COLO668 (cell line): ENCODE measurements around the gene HYLS1.
"Not testable (repeated sequence)": the region's sequence is repeated elsewhere in the genome, so short reads cannot be mapped to it uniquely, and the experiment has no call there.

Experiments
- DNase-seq: peaks from one replicate; lab custom pipeline; 2025; ENCODE audit not compliant: unreplicated experiment; lab: John Stamatoyannopoulos, UW

HYLS1 gene

DNA sequence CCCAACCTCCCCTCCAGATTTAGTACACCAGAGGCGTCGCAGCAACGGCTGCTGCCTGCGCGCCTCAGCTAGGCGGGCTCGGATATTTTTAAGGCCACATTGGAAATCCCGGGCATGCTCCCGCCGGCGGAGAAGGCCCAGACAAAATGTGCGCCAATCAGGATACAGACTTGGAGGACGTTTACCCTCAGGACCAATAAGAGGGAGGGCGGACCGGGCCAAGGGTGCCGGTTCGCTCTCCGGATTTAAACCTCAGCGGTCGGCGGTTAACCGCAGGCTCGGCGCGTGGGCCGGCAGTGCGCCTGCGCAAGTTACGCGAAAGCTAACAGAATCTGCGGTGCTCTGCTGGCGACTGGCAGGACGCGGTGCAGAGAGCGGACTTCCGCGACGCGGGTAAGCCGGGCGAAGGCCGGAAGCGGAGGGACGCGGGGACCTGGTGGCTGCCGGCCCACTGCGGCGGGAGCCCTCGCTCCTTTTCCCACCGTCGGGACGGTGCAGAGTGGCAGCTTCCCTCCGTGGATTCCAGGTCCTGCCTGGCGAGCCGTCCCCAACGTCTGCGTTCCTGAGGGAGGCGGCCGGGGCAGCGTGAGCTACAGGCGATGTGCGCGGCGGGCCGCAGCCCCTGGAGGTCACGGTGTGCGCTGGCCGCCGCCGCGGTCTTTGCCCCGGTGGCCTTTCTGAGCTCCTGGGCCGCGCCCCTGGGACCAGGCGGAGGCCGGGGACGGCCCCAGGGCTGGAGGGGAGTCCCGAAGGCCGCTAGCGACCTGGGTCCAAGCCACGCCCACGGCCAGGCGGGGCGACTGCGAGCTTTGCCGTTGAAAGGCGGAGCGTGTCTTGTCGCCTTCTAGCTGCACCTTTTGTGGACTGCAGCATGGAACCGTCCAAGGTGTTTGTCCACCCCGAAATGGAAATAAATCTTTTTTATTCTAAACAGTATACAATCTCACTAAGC lies at the start of gene HYLS1:
HYLS1 (plus strand) TSS at position 296 of the 952 bp plus-strand sequence. CDS start 11,701 bp downstream, outside the sequence.
- DNase-seq: peak; percentile 92

GRCh38 chr11:125842321-125842948 lies 45.0 kb upstream of the HYLS1 start:
- DNase-seq: no peak

GRCh38 chr11:125846188-125846587 lies 41.3 kb upstream of the HYLS1 start:
- DNase-seq: no peak

GRCh38 chr11:125857670-125858069 lies 29.8 kb upstream of the HYLS1 start:
- DNase-seq: not testable (repeated sequence)

- DNase-seq: not testable (repeated sequence)
These were observed 24.7 kb upstream of the HYLS1 start for GRCh38 chr11:125862786-125863185.

DNA sequence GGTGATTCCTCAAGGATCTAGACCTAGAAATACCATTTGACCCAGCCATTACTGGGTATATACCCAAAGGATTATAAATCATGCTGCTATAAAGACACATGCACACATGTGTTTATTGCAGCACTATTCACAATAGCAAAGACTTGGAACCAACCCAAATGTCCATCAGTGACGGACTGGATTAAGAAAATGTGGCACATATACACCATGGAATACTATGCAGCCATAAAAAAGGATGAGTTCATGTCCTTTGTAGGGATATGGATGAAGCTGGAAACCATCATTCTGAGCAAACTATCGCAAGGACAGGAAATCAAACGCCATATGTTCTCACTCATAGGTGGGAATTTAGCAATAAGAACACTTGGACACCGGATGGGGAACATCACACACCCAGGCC lies 22.1 kb upstream of the HYLS1 start:
- not testable (repeated sequence) for DNase-seq

DNA sequence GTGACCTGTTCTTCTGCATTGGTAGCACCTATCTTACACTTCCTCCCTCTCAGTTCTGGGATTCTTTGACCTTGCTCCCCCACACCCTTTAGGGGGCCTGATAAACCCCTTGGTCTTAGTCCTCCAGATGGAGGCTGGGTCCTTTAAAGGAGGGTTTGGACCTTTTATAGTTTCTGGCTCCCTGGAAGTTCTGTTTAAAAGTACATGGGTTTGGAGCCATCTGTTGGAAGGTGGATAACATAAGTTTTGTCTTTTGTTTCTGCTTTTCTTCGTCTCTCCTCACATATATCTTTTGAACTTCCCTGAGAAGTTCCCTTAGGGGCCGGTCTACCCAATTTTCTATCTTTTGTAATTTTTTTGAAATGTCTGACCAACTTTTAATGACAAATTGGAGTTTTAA lies 17.9 kb upstream of the HYLS1 start:
- no peak for DNase-seq

- peak; percentile 42 for DNase-seq
These were observed 15.9 kb upstream of the HYLS1 start for GRCh38 chr11:125871391-125872137.

GRCh38 chr11:125872138-125872491 lies 15.4 kb upstream of the HYLS1 start:
- DNase-seq: no peak

DNA sequence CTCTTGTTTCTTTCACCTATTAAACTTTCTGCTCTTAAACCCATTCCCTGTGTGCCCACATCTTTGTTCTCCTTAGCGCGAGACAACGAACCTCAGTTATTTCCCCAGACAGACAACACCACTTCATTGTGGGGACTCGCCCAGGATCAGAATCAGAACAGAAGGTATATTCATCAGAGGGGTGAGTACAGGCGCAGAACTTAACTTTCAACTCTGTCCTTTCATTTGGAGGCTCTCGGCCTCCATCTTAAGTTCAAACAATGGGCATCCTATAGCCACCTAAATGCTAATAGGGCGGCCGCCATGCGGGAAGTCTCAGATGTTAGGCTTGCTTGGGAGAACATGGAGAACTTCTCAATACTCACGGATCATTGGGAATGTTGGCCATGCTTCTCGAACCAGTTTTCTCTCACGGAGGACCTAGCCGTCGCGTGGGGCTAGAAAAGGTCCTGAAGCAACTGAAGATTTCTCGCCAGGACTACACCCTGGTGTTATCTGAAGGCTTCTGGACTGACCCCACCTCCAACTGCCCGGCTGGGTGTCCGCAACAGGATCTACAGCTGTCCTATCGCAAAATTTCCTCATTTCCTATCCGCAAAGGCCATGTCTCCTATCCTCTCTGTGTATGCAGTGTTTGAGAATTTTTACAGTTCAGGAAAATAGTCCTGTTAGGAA lies 13.4 kb upstream of the HYLS1 start:
- no peak for DNase-seq

- peak; percentile 61 for DNase-seq
These were observed 12.8 kb upstream of the HYLS1 start for GRCh38 chr11:125874556-125875124.

DNA sequence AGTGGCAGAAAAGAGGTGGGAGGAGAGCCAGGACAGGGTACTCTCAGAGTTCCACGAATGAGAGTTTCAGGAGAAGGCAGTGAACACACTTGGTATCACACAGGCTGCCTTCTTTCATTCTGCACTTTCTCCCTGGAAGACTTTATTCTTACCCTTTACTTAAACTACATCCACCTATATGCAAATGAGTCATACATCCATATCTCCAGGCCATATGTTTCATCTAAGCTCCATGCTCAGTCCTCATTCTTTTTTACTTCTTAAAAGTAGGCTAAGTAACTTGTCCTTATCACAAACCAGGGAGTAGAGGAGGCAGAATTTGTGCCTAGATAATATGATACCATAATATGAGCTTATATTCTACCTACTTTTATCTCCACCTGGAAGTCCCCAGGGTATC lies 6.2 kb upstream of the HYLS1 start:
- no peak for DNase-seq

GRCh38 chr11:125883375-125883774 lies 4.1 kb upstream of the HYLS1 start:
- no peak for DNase-seq

- no peak for DNase-seq
These were observed 483 bp upstream of the HYLS1 start for GRCh38 chr11:125886997-125887372.

DNA sequence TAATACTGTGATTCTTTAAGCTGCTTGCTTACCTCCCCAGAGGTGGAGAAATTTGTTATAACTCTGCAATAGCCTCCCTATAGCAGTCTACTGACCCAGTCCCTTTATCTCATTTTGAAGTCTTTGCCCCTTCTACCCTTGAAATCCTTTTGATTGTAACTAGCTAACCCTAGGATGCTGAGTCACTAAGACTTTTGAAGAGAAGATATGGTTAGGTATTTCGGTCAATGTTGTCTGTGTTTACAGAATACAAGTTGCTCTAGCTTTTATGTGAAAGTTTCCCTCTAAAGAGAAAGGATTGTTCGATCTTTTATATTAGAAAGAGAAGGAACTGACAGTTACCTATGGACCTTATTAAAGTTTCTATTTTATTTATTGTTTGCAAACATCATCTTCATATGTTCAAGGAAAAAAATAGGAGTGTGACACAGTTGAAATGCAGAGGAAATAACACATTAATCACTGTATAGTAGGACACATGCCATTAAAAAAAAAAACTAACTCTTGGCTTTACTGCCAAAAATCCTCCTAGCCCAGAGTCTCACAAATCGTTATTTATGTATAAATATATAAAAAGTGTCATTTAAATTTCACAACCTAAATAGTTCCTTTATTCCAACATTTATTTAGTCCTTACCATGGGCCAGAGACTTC lies 3.1 kb downstream of the HYLS1 start:
- no peak for DNase-seq

DNA sequence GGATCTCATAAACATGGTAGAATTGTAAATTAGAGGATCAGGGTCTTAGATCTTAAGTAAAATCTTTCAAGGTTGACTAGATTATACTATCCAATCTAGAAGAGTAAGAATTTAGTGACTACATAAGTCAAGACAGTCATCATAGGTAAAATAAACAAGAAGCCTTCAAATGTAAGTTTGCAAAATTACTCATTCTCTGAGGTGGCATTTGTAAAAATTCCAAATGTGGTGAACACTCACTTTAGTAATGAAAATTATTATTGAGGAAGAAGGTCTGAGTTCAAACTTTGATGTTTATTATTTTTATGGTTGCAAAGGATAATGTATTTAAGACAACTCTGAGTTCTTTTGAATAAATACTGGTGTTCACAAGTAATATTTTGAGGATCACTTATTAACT lies 4.6 kb downstream of the HYLS1 start:
- DNase-seq: no peak

DNA sequence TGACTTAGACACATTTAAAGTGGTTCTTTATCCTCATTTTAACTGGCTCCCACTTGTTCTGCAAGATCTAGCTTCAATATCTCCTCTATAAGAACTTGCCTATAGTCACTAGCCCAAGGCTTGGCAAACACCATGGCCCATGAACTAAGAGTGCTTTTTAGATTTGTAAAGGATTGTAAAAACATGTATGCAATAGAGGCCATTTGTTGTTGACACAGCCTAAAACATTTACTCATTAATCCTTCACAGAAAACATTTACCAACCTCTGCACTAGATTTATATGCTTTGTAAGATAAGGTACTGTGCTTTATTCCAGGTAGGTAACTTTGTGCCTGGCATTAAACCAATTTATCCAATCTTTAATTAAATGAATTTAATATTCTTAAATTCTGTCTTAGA lies 5.5 kb downstream of the HYLS1 start:
- no peak for DNase-seq

DNA sequence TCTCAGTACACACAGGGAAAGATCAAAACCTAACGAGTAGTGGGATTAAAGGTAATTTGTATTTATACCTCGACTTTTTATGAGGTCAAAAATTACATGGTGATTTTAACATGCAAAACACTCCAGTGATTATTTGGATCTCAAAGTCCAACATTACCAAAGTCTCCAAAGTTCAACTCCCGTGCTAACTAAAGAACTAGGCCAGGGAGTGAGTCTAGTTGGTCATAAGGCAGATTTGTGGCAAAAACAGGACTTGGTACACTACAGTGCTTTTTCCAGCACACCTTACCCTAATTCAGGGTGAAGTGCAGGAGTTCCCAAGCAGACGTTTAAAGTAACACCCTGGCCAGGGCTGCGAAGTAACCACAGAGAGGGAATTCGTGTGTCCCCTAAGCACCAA lies 14.4 kb downstream of the HYLS1 start:
- DNase-seq: no peak

GRCh38 chr11:125902277-125902926 lies 14.9 kb downstream of the HYLS1 start:
- no peak for DNase-seq
